ENCODE data around the gene C17orf107. TPM values are rescaled to one million over a fixed set of nuclear protein-coding genes. Genes with fewer than 3 reads are reported as not detected.
"Not testable (repeated sequence)": the region's sequence is repeated elsewhere in the genome, so short reads cannot be mapped to it uniquely, and the experiment has no call there.

Gene C17orf107
- total RNA-seq, 1 donor from 2014 or later: 0.68 TPM

GRCh38 chr17:4901108-4901647 is 1.8 kb downstream of the C17orf107 start:
- no peak for DNase-seq

DNA sequence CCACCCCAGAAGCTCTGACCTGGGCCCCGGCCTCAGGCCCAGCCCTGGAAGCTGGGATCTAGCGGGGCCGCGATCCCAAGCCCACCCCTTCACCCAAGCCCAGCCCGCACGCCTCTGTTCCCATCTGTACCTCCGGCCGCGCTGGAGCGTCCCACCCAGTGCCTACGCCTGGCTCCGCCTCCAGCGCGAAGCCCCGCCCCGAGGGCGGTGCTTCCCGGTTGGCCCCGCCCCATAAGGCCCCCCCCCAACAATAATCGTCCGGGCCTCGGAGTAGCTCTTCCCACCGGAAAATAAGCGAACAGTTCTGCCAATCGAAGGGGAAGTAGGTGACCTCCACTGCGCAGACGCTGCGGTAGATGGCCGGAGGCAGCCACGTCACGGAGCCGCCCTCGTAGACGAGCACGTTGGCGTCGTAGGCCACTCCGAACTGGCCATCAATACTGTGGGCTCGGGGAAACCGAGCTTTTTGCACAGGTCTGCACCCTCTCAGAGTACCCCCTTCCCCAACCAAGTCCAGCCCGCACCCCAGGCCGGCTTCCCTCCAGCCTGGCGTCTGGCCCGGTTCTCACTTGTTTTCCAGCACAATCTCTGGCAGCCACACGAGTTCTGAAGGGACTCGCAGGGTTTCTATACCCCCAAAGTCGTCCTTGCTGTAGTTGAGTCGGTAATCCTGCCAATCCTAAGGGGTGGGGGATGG is 2.5 kb downstream of the C17orf107 start:
- peak; percentile 77 for DNase-seq

DNA sequence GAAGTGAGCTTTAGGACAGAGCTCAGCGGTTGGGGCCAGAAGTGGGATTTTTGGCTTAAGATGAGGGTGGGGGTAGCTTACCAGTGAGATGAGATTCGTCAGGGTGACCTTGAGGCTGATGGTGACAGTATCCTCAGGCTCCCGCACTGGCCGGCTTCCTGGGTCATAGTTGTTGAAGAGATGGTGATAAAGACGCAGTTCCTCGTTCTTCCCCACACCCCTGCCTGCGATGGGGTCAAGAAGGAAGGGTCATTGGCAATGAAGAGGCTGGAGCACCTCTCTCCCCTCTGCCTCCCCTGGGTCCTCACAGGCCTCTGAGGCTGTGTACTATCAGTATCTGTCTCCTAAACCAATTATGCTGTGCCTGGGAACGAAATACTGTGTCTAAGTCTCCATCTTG is 3.2 kb downstream of the C17orf107 start:
- DNase-seq: no peak

DNA sequence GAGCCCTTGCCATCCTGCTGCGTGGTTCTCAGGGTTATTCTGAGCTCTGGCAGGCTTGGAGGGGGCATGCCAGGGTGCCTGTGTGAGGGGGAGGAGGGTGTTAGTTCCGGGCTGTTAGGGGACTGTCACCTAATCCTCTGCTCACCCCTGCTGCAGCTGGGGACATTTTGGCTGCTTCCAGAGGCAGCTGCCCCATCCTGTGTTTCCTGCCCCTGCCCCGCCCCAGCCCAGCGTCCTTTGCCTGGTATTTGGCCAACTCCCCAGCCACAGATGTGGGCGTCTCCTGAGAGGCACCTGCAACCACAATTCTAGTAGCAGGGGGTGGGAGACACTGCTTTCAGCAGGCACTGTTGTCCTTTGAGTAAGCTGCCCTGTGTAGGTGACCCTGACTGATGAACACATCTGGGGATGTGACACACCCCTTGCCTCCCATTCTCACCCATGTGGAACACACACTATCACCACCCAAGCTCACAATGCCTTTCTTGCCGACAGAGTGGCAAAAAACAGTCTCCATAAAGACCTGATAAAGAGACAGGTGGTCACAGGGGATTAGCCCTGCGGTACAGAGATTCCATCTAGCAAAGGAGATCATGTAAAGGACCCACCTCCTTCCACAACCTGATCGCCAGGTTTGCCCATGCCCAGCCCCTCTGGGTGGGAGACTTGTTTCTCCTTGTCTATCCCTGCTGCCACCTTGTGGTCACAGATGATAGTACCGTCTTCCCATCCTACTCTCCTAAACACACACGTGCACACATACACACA is 3.9 kb downstream of the C17orf107 start, which contains the start of gene CHRNE:
TSS of gene CHRNE (minus strand) at position 48 of the 768 bp plus-strand sequence. CDS start at position 13, 35 bp downstream.
- DNase-seq: peak; percentile 92

DNA sequence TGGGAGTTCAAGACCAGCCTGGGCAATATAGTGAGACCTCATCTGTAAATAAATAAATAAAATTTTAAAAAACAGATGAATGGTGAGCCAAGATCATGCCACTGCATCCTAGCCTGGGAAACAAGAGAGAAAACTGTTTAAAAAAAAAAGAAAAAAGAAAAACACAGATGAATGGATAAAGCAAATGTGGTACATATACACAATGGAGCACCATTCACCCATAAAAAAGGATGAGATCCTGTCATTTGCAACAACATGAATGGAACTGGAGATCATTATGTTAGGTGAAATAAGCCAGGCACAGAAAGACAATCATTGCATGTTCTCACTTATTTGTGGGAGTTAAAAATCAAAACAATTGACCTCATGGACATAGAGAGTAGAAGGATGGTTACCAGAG is 7.3 kb downstream of the C17orf107 start:
- not testable (repeated sequence) for DNase-seq

- no peak for DNase-seq
Measured at GRCh38 chr17:4908301-4908700, 9.0 kb downstream of the C17orf107 start.

- peak; percentile 96 for DNase-seq
Measured at GRCh38 chr17:4908711-4909496, 9.6 kb downstream of the C17orf107 start.

DNA sequence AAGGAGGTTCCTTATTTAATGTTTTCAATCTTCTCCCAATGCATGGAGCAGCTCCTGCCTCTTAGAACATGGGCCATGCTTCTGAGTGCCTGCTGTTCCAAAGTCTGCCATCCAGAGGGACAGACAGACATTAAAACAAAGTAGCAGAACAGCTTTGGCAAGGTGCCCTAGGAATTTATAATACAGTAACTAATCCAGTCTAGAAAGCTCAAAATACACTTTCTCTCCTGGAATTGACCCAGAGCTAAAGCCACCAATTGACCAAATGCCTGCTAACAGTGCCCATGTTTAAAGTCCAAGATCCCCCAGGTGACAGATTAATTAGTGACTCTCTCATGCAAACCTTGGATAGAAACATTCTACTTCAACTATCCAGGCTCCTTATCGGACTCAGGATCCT is 14.7 kb downstream of the C17orf107 start:
- DNase-seq: no peak

DNA sequence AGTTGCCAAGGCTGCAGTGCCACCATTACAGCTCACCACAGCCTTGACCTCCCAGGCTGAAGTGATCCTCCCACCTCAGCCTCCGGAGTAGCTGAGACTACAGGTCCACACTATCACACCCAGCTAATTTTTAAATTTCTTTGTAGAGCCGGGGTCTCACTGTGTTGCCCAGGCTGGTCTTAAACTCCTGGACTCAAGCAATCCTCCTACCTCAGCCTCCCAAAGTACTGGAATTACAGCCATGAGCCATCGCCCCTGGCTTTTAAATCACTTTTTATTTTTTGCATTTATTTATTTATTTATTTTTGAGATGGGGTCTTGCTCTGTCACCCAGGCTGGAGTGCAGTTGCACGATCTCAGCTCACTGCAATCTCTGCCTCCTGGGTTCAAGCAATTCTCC is 15.2 kb downstream of the C17orf107 start:
- DNase-seq: not testable (repeated sequence)

GRCh38 chr17:4919511-4920047 is 20.2 kb downstream of the C17orf107 start:
- DNase-seq: no peak

- DNase-seq: no peak
Measured at GRCh38 chr17:4920351-4921048, 21.2 kb downstream of the C17orf107 start.

DNA sequence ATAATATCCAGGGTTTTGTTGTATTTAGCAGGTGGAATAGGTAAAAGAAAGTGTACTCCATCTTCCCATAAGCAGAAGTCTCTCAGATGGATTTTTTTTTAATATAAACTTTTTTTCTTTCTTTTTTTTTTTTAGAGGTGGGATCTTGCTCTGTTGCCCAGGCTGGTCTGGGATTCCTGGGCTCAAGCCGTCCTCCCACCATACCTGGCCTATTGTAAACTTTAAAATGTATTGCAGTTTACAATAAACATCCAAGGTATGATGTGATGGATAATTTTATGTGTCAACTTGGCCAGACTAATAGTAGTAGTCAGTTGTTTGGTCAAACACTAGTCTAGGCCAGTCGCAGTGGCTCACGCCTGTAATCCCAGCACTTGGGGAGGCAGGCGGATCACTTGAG is 22.0 kb downstream of the C17orf107 start:
- DNase-seq: no peak

GRCh38 chr17:4926577-4927335 is 27.4 kb downstream of the C17orf107 start:
- not testable (repeated sequence) for DNase-seq

- no peak for DNase-seq
Measured at GRCh38 chr17:4928881-4929280, 29.5 kb downstream of the C17orf107 start.

- no peak for DNase-seq
Measured at GRCh38 chr17:4931963-4932362, 32.6 kb downstream of the C17orf107 start, which contains the start of gene GP1BA. Gene GP1BA, plus strand, starts transcription at chr17:4932277. Its CDS starts 328 bp downstream, at chr17:4932605.

- no peak for DNase-seq
Measured at GRCh38 chr17:4932756-4933155, 33.4 kb downstream of the C17orf107 start.

GRCh38 chr17:4933646-4934045 is 34.3 kb downstream of the C17orf107 start:
- DNase-seq: no peak

DNA sequence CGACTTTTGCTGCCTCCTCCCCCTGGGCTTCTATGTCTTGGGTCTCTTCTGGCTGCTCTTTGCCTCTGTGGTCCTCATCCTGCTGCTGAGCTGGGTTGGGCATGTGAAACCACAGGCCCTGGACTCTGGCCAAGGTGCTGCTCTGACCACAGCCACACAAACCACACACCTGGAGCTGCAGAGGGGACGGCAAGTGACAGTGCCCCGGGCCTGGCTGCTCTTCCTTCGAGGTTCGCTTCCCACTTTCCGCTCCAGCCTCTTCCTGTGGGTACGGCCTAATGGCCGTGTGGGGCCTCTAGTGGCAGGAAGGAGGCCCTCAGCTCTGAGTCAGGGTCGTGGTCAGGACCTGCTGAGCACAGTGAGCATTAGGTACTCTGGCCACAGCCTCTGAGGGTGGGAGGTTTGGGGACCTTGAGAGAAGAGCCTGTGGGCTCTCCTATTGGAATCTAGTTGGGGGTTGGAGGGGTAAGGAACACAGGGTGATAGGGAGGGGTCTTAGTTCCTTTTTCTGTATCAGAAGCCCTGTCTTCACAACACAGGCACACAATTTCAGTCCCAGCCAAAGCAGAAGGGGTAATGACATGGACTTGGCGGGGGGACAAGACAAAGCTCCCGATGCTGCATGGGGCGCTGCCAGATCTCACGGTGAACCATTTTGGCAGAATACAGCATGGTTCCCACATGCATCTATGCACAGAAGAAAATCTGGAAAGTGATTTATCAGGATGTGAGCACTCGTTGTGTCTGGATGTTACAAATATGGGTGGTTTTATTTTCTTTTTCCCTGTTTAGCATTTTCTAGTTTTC is 35.0 kb downstream of the C17orf107 start:
- DNase-seq: peak; percentile 43

DNA sequence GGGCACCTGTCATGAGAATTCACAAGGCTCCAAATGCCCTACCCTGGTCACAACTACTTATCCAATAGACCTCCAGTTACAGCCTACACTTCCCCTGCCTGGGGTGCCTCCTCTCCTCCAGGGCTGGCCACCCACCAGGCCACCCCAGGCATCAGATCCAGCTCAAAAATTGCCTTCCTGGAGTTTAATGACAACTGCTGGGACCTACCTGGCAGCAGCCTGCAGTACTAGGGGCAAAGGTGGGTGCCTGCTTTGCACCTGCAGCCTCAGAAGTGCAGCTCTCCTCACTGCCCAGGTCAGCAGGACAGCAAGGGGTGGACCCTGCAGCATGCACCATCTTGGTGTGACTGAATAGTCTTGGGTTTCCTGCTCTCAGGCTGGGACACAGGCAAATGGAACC is 36.3 kb downstream of the C17orf107 start:
- DNase-seq: no peak

DNA sequence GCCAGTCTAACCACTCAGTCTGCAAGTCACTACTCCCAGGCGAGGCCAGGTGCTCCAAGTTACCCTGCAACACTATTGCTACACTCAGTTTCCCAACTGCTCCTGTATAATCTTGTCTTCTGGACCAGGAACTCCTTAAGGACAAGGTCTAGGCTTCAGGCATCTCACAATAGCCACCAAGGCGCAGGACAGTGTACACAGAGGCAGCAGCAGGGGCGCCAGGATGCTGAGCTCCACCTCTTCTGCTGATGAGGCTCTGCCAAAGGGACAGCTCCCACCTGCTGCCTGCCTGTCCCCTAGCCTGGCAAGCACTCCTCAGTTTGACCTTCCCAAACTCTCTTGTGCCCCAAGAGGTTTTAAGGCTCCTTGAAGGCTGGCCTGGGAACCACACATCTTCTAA is 37.1 kb downstream of the C17orf107 start:
- DNase-seq: no peak

All from dermis blood vessel endothelial cell (primary cell).